Measurements from ENCODE around the gene ATP6V0D1.
"Not testable (repeated sequence)": the region's sequence is repeated elsewhere in the genome, so short reads cannot be mapped to it uniquely, and the experiment has no call there.

The ATP6V0D1 gene

GRCh38 chr16:67480833-67481560 lies at the start of gene ATP6V0D1:
Gene ATP6V0D1 (minus strand): TSS chr16:67481157. CDS start chr16:67481086, 71 bp downstream.
- peak; percentile 93 to 95 for ATAC-seq

GRCh38 chr16:67530013-67530939 lies 49.3 kb upstream of the ATP6V0D1 start:
- ATAC-seq = peak; percentile 28 to 43

- peak in 1 of 2 donors; percentile 8 for ATAC-seq
Observed at GRCh38 chr16:67529582-67530012, 48.6 kb upstream of the ATP6V0D1 start.

GRCh38 chr16:67528870-67529581 lies 48.1 kb upstream of the ATP6V0D1 start:
- peak; percentile 39 to 42 for ATAC-seq

GRCh38 chr16:67528222-67528869 lies 47.4 kb upstream of the ATP6V0D1 start, which contains the start of gene RIPOR1:
Gene RIPOR1 (plus strand): TSS chr16:67528829. CDS start chr16:67538447, 9,618 bp downstream.
- peak; percentile 60 to 68 for ATAC-seq

GRCh38 chr16:67526149-67526791 lies 45.3 kb upstream of the ATP6V0D1 start:
- ATAC-seq = no peak

- ATAC-seq = no peak
Observed at GRCh38 chr16:67525176-67525860, 44.4 kb upstream of the ATP6V0D1 start.

GRCh38 chr16:67521095-67521804 lies 40.3 kb upstream of the ATP6V0D1 start:
- peak; percentile 87 to 92 for ATAC-seq

- no peak for ATAC-seq
Observed at GRCh38 chr16:67519242-67519641, 38.3 kb upstream of the ATP6V0D1 start.

- no peak for ATAC-seq
Observed at GRCh38 chr16:67518676-67519075, 37.7 kb upstream of the ATP6V0D1 start.

GRCh38 chr16:67517661-67518423 lies 36.9 kb upstream of the ATP6V0D1 start:
- ATAC-seq = no peak

- no peak for ATAC-seq
Observed at GRCh38 chr16:67517155-67517445, 36.1 kb upstream of the ATP6V0D1 start.

GRCh38 chr16:67516296-67517154 lies 35.6 kb upstream of the ATP6V0D1 start:
- no peak for ATAC-seq

GRCh38 chr16:67514382-67514828 lies 33.4 kb upstream of the ATP6V0D1 start:
- peak; percentile 76 to 77 for ATAC-seq

GRCh38 chr16:67513892-67514291 lies 32.9 kb upstream of the ATP6V0D1 start:
- ATAC-seq = not testable (repeated sequence)

GRCh38 chr16:67509016-67509415 lies 28.1 kb upstream of the ATP6V0D1 start:
- no peak for ATAC-seq

GRCh38 chr16:67506468-67506867 lies 25.5 kb upstream of the ATP6V0D1 start:
- ATAC-seq = no peak
